Common myeloid progenitor, CD34-positive (primary cell): ENCODE measurements around the gene NRAP.

Source experiments
- CTCF ChIA-PET: fragments of 350-600 bp; sonication (Branson Sonifier 250); formaldehyde crosslinking; loops from one replicate; lab custom pipeline; 2021; ENCODE audit warnings: antibody characterized with exemption; lab: Charles Lee
- POLR2A ChIA-PET: fragments of 350-600 bp; sonication (Branson Sonifier 250); formaldehyde crosslinking; loops from one replicate; lab custom pipeline; 2021; ENCODE audit warnings: antibody characterized with exemption; lab: Charles Lee
- DNase-seq, 3 donors: peaks; one replicate each; pipeline versions ENCODE4 v3.0.0 to v3.0.0-alpha.2; 2013
- H3K27ac ChIP-seq, 2 experiments: 1 replicate in 1 of 2; 2 replicates in 1 of 2; pipeline ENCODE4 v1.7.0; 2013; ENCODE audit warnings: inconsistent platforms in 2 of 2, low read length in 2 of 2, mild to moderate bottlenecking in 2 of 2, low read depth in 1 of 2, moderate library complexity in 1 of 2; ENCODE audit not compliant: severe bottlenecking in 2 of 2, insufficient read depth in 1 of 2, poor library complexity in 1 of 2
- H3K27me3 ChIP-seq, 5 experiments: replicated peaks in 2 of 5; 1 replicate in 3 of 5; 2 replicates in 2 of 5; pipeline versions ENCODE4 v1.6.1 to v1.7.0; 2013; ENCODE audit warnings: low read length in 4 of 5, mild to moderate bottlenecking in 2 of 5, moderate library complexity in 2 of 5, inconsistent platforms in 1 of 5; ENCODE audit not compliant: insufficient read depth in 5 of 5, control insufficient read depth in 4 of 5
- H3K36me3 ChIP-seq, 4 experiments: 1 replicate in 2 of 4; 2 replicates in 2 of 4; pipeline versions ENCODE4 v1.6.1 to v1.7.0; 2013; ENCODE audit warnings: low read length in 3 of 4, control low read depth in 1 of 4, mild to moderate bottlenecking in 1 of 4; ENCODE audit not compliant: control insufficient read depth in 4 of 4, insufficient read depth in 4 of 4
- H3K4me1 ChIP-seq, 4 experiments: 1 replicate in 3 of 4; 2 replicates in 1 of 4; pipeline versions ENCODE4 v1.6.1 to v1.7.1; 2013; ENCODE audit warnings: low read length in 3 of 4, mild to moderate bottlenecking in 3 of 4, control low read depth in 1 of 4, inconsistent platforms in 1 of 4, moderate library complexity in 1 of 4; ENCODE audit not compliant: control insufficient read depth in 4 of 4, insufficient read depth in 4 of 4; ENCODE audit errors: control extremely low read depth in 1 of 4
- H3K4me3 ChIP-seq, 7 experiments: 1 replicate in 4 of 7; 2 replicates in 3 of 7; pipeline versions ENCODE4 v1.5.1 to v1.7.0; 2013; ENCODE audit warnings: mild to moderate bottlenecking in 7 of 7, low read length in 6 of 7, moderate library complexity in 6 of 7, inconsistent platforms in 2 of 7, low read depth in 2 of 7, control low read depth in 1 of 7; ENCODE audit not compliant: insufficient read depth in 4 of 7, control insufficient read depth in 1 of 7; ENCODE audit errors: extremely low read depth in 1 of 7
- H3K9me3 ChIP-seq, 5 experiments: 1 replicate in 4 of 5; 2 replicates in 1 of 5; pipeline versions ENCODE4 v1.6.1 to v1.7.1; 2013; ENCODE audit warnings: low read length in 4 of 5, mild to moderate bottlenecking in 2 of 5, inconsistent platforms in 1 of 5, low read depth in 1 of 5, moderate library complexity in 1 of 5; ENCODE audit not compliant: control insufficient read depth in 4 of 5, insufficient read depth in 2 of 5; ENCODE audit errors: control extremely low read depth in 1 of 5
- WGBS: methylation state at CpG from one replicate; pipeline ENCODE4 v1.1.5; 2013; ENCODE audit not compliant: insufficient coverage; 5-methylcytosine and 5-hydroxymethylcytosine counted together

Gene NRAP

DNA sequence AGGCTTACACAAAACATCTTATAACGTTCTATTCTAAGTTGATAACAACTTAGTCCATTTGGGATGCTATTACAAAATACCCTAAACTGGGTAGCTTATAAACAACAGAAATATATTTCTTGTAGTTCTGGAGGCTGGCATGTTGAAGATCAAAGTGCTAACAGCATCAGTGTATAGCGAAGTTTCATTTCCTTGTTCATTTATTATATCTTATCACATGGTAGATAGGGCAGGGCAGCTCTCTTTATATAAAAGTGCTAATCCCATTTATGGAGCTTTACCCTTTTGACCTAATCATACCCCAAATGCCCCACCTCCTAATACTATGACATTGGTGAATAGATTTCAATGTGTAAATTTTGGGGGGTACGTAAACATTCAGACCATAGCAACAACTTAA, 22.2 kb upstream of the NRAP start:
- ChIA-PET CTCF (interaction anchor here (1.3 kb wide), 1 partner anchor 17 kb away, joined by 4 read pairs; no protein-coding TSS in a partner anchor), POLR2A (no interaction called here)
- Histone ChIP-seq H3K27me3 (no peaks in the 10 kb centered on the region), H3K4me3 (no peak overlapping the region), H3K4me1 (peaks cover 0 to 8% (median 4%) of the 10 kb centered on the region in 4 experiments), H3K9me3 (peaks cover 0 to 58% (median 3%) of the 10 kb centered on the region in 5 experiments), H3K36me3 (peaks cover 0 to 13% (median 4%) of the 10 kb centered on the region in 4 experiments), H3K27ac (no peak overlapping the region)
- no peak for DNase-seq
- WGBS, result no CpG with 5 or more reads among the region's 3 CpGs

- no peak for DNase-seq
- ChIA-PET CTCF (interaction anchor here (0.6 kb wide), 1 partner anchor 553 kb away, joined by 3 read pairs; no protein-coding TSS in a partner anchor), POLR2A (interaction anchor here (0.6 kb wide), 1 partner anchor 557 kb away, joined by 3 read pairs; no protein-coding TSS in a partner anchor)
- Histone ChIP-seq H3K27ac (no peak overlapping the region), H3K9me3 (peaks cover 0 to 34% (median 3%) of the 10 kb centered on the region in 5 experiments), H3K4me1 (peaks cover 10 to 24% (median 21%) of the 10 kb centered on the region in 4 experiments), H3K27me3 (no peaks in the 10 kb centered on the region), H3K4me3 (no peak overlapping the region), H3K36me3 (peaks cover 0 to 11% (median under 1%) of the 10 kb centered on the region in 4 experiments)
- no CpG with 5 or more reads among the region's 2 CpGs for WGBS
Observed at GRCh38 chr10:113683300-113683699, 19.5 kb upstream of the NRAP start.

- H3K9me3 ChIP-seq, result peaks cover 0 to 22% (median 0%) of the 10 kb centered on the region in 5 experiments
- POLR2A ChIA-PET, result no interaction called here
- H3K36me3 ChIP-seq, result peaks cover 0 to 8% (median under 1%) of the 10 kb centered on the region in 4 experiments
- no peaks in the 10 kb centered on the region for H3K27me3 ChIP-seq
- H3K27ac ChIP-seq, result no peak overlapping the region
- no peak overlapping the region for H3K4me3 ChIP-seq
- H3K4me1 ChIP-seq, result peaks cover 10 to 24% (median 22%) of the 10 kb centered on the region in 4 experiments
- DNase-seq, result peak in 1 of 3 donors; percentile 16
- WGBS, result 77% methylated on average over 3 of the region's 5 CpGs
- CTCF ChIA-PET, result interaction anchor here (1.0 to 1.3 kb wide), 2 partner anchors 117 to 421 kb away, joined by 3 read pairs; no protein-coding TSS in a partner anchor
Observed at GRCh38 chr10:113681533-113682470, 18.0 kb upstream of the NRAP start.

GRCh38 chr10:113680190-113681111, 16.6 kb upstream of the NRAP start:
- Histone ChIP-seq H3K9me3 (peaks cover 0 to 10% (median 0%) of the 10 kb centered on the region in 5 experiments), H3K4me3 (peak overlapping the region; percentile 87 to 99 (median 92)), H3K4me1 (peaks cover 10 to 24% (median 22%) of the 10 kb centered on the region in 4 experiments), H3K36me3 (peaks cover 0 to 2% (median 0%) of the 10 kb centered on the region in 4 experiments), H3K27ac (peak overlapping the region; percentile 72 to 85), H3K27me3 (no peaks in the 10 kb centered on the region)
- CTCF ChIA-PET, result interaction anchor here (0.7 to 1.5 kb wide), 5 partner anchors 26 to 432 kb away, joined by 3 to 4 read pairs (median 3); no protein-coding TSS in a partner anchor
- WGBS, result 5% methylated on average over 24 of the region's 28 CpGs
- DNase-seq, result peak; percentile 77 to 96 (median 92)
- POLR2A ChIA-PET, result no interaction called here

DNA sequence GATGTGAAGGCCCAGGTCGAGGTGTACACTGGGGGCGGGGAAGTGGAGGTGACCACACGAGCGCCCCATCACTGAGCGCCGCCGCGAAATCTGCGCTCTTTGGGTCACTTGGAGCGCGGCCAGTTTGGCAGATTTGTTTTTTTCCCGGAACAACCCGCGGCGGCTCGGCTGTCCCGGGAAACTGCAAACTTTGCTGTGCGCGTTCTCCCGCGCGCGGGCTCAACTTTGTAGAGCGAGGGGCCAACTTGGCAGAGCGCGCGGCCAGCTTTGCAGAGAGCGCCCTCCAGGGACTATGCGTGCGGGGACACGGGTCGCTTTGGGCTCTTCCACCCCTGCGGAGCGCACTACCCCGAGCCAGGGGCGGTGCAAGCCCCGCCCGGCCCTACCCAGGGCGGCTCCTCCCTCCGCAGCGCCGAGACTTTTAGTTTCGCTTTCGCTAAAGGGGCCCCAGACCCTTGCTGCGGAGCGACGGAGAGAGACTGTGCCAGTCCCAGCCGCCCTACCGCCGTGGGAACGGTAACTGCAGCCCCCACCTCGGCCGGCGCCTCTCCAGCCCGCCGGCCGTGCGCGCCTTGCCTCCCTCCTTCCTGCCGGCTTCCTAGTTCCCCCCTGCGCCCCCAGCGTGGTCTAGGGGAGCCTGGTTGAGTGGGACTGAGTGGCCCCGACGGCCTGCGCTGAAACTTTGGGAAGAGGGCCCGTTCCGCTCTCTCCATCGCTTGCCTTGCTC, 15.8 kb upstream of the NRAP start, which contains the start of gene CASP7:
Gene CASP7, plus strand, starts transcription at position 450 of the 727 bp plus-strand sequence. CDS start 17,582 bp downstream, outside the sequence.
- Histone ChIP-seq H3K36me3 (peaks cover 0 to 2% (median 0%) of the 10 kb centered on the region in 4 experiments), H3K27me3 (no peaks in the 10 kb centered on the region), H3K9me3 (peaks cover 0 to 4% (median 0%) of the 10 kb centered on the region in 5 experiments), H3K4me3 (peak within 1 kb of the TSS; percentile 87 to 99 (median 92)), H3K27ac (peak within 1 kb of the TSS; percentile 72 to 85), H3K4me1 (peaks cover 10 to 24% (median 22%) of the 10 kb centered on the region in 4 experiments)
- ChIA-PET POLR2A (interaction anchor here (0.6 to 0.7 kb wide), 2 partner anchors 53 to 200 kb away, joined by 3 read pairs; no protein-coding TSS in a partner anchor), CTCF (interaction anchor here (0.5 to 1.5 kb wide), 8 partner anchors 11 to 442 kb away, joined by 3 to 4 read pairs (median 3); no protein-coding TSS in a partner anchor)
- peak; percentile 92 to 97 (median 97) for DNase-seq
- WGBS, result under 1% methylated on average over 60 of the region's 68 CpGs
